ENCODE measurements around the gene ARHGEF28.

- TF ChIP-seq POLR2AphosphoS5 (IDR thresholded peaks at IDR 0.05) (no peak), CTCF (IDR thresholded peaks at IDR 0.05) (no peak), POLR2A (IDR thresholded peaks at IDR 0.05; ENCODE audit: low read depth) (no peak), EP300 (IDR thresholded peaks at IDR 0.05) (no peak)
These were observed 205.1 kb downstream of the ARHGEF28 start for GRCh38 chr5:73831066-73831465.
